ENCODE data around the gene OR2AT4.

Gene OR2AT4

DNA sequence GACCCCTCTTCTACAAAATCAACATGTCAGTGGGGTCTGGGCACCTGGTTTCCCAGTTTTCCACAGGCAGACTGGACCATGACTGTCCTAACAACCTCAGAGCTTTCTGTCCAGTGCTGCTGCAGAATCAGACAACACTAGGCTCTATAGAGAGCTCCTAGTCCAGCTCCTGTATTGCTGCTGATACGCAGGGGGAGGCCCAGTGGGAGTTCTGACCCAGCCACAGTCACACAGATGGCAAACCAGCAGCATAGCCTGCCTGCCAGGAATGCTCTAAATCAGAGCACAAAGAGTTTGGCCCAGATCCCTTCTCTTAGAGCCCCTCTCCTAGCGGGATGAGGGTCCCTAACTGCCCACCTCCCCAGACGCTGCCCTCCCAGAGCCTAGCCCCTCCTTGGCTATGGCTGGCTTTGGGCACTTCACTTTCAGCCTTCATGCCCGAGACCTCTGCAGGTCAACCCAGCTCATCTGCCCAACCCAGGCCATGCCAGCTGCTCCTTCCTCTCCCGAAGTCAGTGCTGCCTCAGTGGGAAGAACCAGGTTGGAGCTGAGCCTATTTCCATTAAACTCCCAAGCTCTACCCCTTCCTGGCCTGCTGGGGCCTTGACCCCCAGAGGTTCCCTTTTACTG is 38.5 kb upstream of the OR2AT4 start:
- TF ChIP-seq EZH2 (optimal IDR thresholded peaks at IDR 0.05; ENCODE audit: low read depth, low read length) (no peak), EZH2phosphoT487 (IDR thresholded peaks at IDR 0.05; ENCODE audit: low read length) (no peak), CTCF (IDR thresholded peaks at IDR 0.05; ENCODE audit: low read length) (no peak)
- DNase-seq, result no peak
- H3K36me3 ChIP-seq (replicated peaks; ENCODE audit: insufficient read depth, low read length), result no peaks in the 10 kb centered on the region
- no peaks in the 10 kb centered on the region for H4K20me1 ChIP-seq (ENCODE audit: insufficient read depth, low read length)
- H3K4me1 ChIP-seq (ENCODE audit: low read length), result no peaks in the 10 kb centered on the region
- H3K9me3 ChIP-seq (replicated peaks; ENCODE audit: insufficient read depth, low read length), result no peaks in the 10 kb centered on the region
- no peak overlapping the region for H2AFZ ChIP-seq (ENCODE audit: low read length)
- no peaks in the 10 kb centered on the region for H3K27me3 ChIP-seq (replicated peaks; ENCODE audit: insufficient read depth, low read length)
- H3K9ac ChIP-seq (ENCODE audit: low read length), result no peak overlapping the region
- H3K27ac ChIP-seq (ENCODE audit: low read length), result no peak overlapping the region
- no peaks in the 10 kb centered on the region for H3K9me2 ChIP-seq (replicated peaks; ENCODE audit: insufficient read depth, low read length)
- H3K4me3 ChIP-seq (ENCODE audit: low read length), result no peak overlapping the region
- H3K79me2 ChIP-seq (ENCODE audit: low read length), result no peaks in the 10 kb centered on the region
- H3K4me2 ChIP-seq (ENCODE audit: low read depth, low read length), result no peak overlapping the region
- H3F3A ChIP-seq (ENCODE audit: insufficient read depth, low read length), result no peaks in the 10 kb centered on the region

DNA sequence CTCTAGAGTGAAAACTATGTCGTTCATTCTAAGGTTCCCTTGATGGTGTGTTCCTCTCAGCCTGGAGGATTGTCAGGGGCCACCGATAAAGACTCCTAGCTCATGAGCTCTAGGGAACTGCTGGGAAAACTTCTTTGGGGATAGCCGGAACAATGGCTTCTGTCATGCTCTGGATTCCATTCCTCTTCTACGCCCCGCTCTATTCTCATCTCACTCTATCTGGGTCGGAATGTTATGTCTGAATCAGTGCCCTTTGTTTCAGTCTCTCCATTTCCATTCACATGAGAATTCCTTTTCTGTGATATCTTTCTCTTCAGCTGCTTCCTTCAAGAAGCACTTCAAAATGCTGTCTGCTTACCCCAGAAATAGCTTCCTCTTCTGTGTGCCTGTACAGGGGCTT is 37.3 kb upstream of the OR2AT4 start:
- no peak overlapping the region for H2AFZ ChIP-seq (ENCODE audit: low read length)
- H4K20me1 ChIP-seq (ENCODE audit: insufficient read depth, low read length), result no peaks in the 10 kb centered on the region
- H3K27ac ChIP-seq (ENCODE audit: low read length), result no peak overlapping the region
- H3K9me2 ChIP-seq (replicated peaks; ENCODE audit: insufficient read depth, low read length), result no peaks in the 10 kb centered on the region
- no peaks in the 10 kb centered on the region for H3K79me2 ChIP-seq (ENCODE audit: low read length)
- DNase-seq, result no peak
- H3K27me3 ChIP-seq (replicated peaks; ENCODE audit: insufficient read depth, low read length), result no peaks in the 10 kb centered on the region
- no peak overlapping the region for H3K9ac ChIP-seq (ENCODE audit: low read length)
- TF ChIP-seq EZH2phosphoT487 (IDR thresholded peaks at IDR 0.05; ENCODE audit: low read length), result no peak
- TF ChIP-seq CTCF (IDR thresholded peaks at IDR 0.05; ENCODE audit: low read length), result no peak
- TF ChIP-seq EZH2 (optimal IDR thresholded peaks at IDR 0.05; ENCODE audit: low read depth, low read length), result no peak
- no peaks in the 10 kb centered on the region for H3F3A ChIP-seq (ENCODE audit: insufficient read depth, low read length)
- H3K4me3 ChIP-seq (ENCODE audit: low read length), result no peak overlapping the region
- no peaks in the 10 kb centered on the region for H3K36me3 ChIP-seq (replicated peaks; ENCODE audit: insufficient read depth, low read length)
- no peak overlapping the region for H3K4me2 ChIP-seq (ENCODE audit: low read depth, low read length)
- no peaks in the 10 kb centered on the region for H3K9me3 ChIP-seq (replicated peaks; ENCODE audit: insufficient read depth, low read length)
- no peaks in the 10 kb centered on the region for H3K4me1 ChIP-seq (ENCODE audit: low read length)

DNA sequence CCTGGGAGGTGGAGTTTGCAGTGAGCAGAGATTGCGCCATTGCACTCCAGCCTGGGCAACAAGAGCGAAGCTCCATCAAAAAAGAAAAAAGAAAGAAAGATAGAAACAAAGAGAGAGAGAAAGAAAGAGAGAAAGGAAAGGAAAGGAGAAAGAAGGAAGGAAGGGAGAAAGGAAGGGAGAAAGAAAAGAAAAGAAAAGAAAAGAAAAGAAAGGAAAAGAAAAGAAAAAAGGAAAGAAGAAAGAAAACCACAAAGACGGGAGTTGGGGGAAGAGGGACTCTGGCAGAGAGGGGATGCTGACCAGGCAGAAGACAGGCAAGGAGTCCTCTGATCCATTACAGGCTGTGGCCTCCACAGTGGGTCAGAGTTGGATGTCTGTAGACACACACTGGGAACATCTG is 35.4 kb upstream of the OR2AT4 start:
- TF ChIP-seq CTCF (IDR thresholded peaks at IDR 0.05; ENCODE audit: low read length) (no peak), EZH2 (optimal IDR thresholded peaks at IDR 0.05; ENCODE audit: low read depth, low read length) (no peak), EZH2phosphoT487 (IDR thresholded peaks at IDR 0.05; ENCODE audit: low read length) (no peak)
- H3K27me3 ChIP-seq (replicated peaks; ENCODE audit: insufficient read depth, low read length), result no peaks in the 10 kb centered on the region
- no peak for DNase-seq

More for the DNA sequence above, 35.4 kb upstream of the OR2AT4 start:
- H2AFZ ChIP-seq (ENCODE audit: low read length), result no peak overlapping the region
- H3K4me1 ChIP-seq (ENCODE audit: low read length), result no peaks in the 10 kb centered on the region
- H3F3A ChIP-seq (ENCODE audit: insufficient read depth, low read length), result no peaks in the 10 kb centered on the region
- H4K20me1 ChIP-seq (ENCODE audit: insufficient read depth, low read length), result no peaks in the 10 kb centered on the region
- H3K4me3 ChIP-seq (ENCODE audit: low read length), result no peak overlapping the region
- no peak overlapping the region for H3K9ac ChIP-seq (ENCODE audit: low read length)
- H3K27ac ChIP-seq (ENCODE audit: low read length), result no peak overlapping the region
- H3K9me3 ChIP-seq (replicated peaks; ENCODE audit: insufficient read depth, low read length), result no peaks in the 10 kb centered on the region
- H3K79me2 ChIP-seq (ENCODE audit: low read length), result no peaks in the 10 kb centered on the region
- H3K9me2 ChIP-seq (replicated peaks; ENCODE audit: insufficient read depth, low read length), result no peaks in the 10 kb centered on the region
- H3K36me3 ChIP-seq (replicated peaks; ENCODE audit: insufficient read depth, low read length), result no peaks in the 10 kb centered on the region
- H3K4me2 ChIP-seq (ENCODE audit: low read depth, low read length), result no peak overlapping the region

Measured in MM.1S (cell line).